ENCODE measurements around the gene OGA.

OGA gene

GRCh38 chr10:101827919-101828600, 9.8 kb upstream of the OGA start:
- Histone ChIP-seq H3K36me3 (ENCODE audit: control insufficient read depth, low read length) (no peaks in the 10 kb centered on the region), H3K9me3 (ENCODE audit: control insufficient read depth, insufficient read depth, low read length) (no peaks in the 10 kb centered on the region), H3K9me2 (replicated peaks; ENCODE audit: control insufficient read depth, low read length) (no peaks in the 10 kb centered on the region), H4K20me1 (ENCODE audit: control insufficient read depth, insufficient read depth, low read depth, low read length) (0 out of 2 replicates have a peak, but pooled peaks cover 3% of the 10 kb centered on the region), H3K4me1 (ENCODE audit: control insufficient read depth, low read length) (peaks cover 31% of the 10 kb centered on the region), H3K79me2 (ENCODE audit: control insufficient read depth, low read length) (no peaks in the 10 kb centered on the region), H3K27me3 (ENCODE audit: control insufficient read depth, low read length) (no peaks in the 10 kb centered on the region), H3K4me2 (ENCODE audit: low read length) (no peak overlapping the region), H3K4me3 (ENCODE audit: low read length) (no peak overlapping the region), H3K27ac (ENCODE audit: low read depth, low read length) (no peak overlapping the region), H3F3A (ENCODE audit: control insufficient read depth, insufficient read depth) (peaks cover 10% of the 10 kb centered on the region)
- no peak for TF ChIP-seq EZH2phosphoT487 (IDR thresholded peaks at IDR 0.05; ENCODE audit: borderline replicate concordance, low read length)
- TF ChIP-seq CTCF (IDR thresholded peaks at IDR 0.05; ENCODE audit: low read depth, low read length, poor library complexity, severe bottlenecking) = no peak

- Histone ChIP-seq H3F3A (ENCODE audit: control insufficient read depth, insufficient read depth) (peaks cover 10% of the 10 kb centered on the region), H3K9me3 (ENCODE audit: control insufficient read depth, insufficient read depth, low read length) (no peaks in the 10 kb centered on the region), H4K20me1 (ENCODE audit: control insufficient read depth, insufficient read depth, low read depth, low read length) (0 out of 2 replicates have a peak, but pooled peaks cover 3% of the 10 kb centered on the region), H3K79me2 (ENCODE audit: control insufficient read depth, low read length) (no peaks in the 10 kb centered on the region), H3K4me3 (ENCODE audit: low read length) (no peak overlapping the region), H3K27ac (ENCODE audit: low read depth, low read length) (no peak overlapping the region), H3K27me3 (ENCODE audit: control insufficient read depth, low read length) (no peaks in the 10 kb centered on the region), H3K4me2 (ENCODE audit: low read length) (no peak overlapping the region), H3K4me1 (ENCODE audit: control insufficient read depth, low read length) (peaks cover 29% of the 10 kb centered on the region), H3K36me3 (ENCODE audit: control insufficient read depth, low read length) (no peaks in the 10 kb centered on the region), H3K9me2 (replicated peaks; ENCODE audit: control insufficient read depth, low read length) (no peaks in the 10 kb centered on the region)
- TF ChIP-seq EZH2phosphoT487 (IDR thresholded peaks at IDR 0.05; ENCODE audit: borderline replicate concordance, low read length) (no peak), CTCF (IDR thresholded peaks at IDR 0.05; ENCODE audit: low read depth, low read length, poor library complexity, severe bottlenecking) (no peak)
Measured at GRCh38 chr10:101826852-101827434, 8.7 kb upstream of the OGA start.

GRCh38 chr10:101824736-101825135, 6.5 kb upstream of the OGA start:
- Histone ChIP-seq H3F3A (ENCODE audit: control insufficient read depth, insufficient read depth) (peaks cover 2% of the 10 kb centered on the region), H3K36me3 (ENCODE audit: control insufficient read depth, low read length) (no peaks in the 10 kb centered on the region), H3K4me1 (ENCODE audit: control insufficient read depth, low read length) (peaks cover 11% of the 10 kb centered on the region), H3K27me3 (ENCODE audit: control insufficient read depth, low read length) (no peaks in the 10 kb centered on the region), H3K4me3 (ENCODE audit: low read length) (no peak overlapping the region), H3K4me2 (ENCODE audit: low read length) (no peak overlapping the region), H3K9me3 (ENCODE audit: control insufficient read depth, insufficient read depth, low read length) (no peaks in the 10 kb centered on the region), H3K9me2 (replicated peaks; ENCODE audit: control insufficient read depth, low read length) (no peaks in the 10 kb centered on the region), H3K27ac (ENCODE audit: low read depth, low read length) (no peak overlapping the region), H3K79me2 (ENCODE audit: control insufficient read depth, low read length) (peaks cover 4% of the 10 kb centered on the region), H4K20me1 (ENCODE audit: control insufficient read depth, insufficient read depth, low read depth, low read length) (0 out of 2 replicates have a peak, but pooled peaks cover 3% of the 10 kb centered on the region)
- TF ChIP-seq CTCF (IDR thresholded peaks at IDR 0.05; ENCODE audit: low read depth, low read length, poor library complexity, severe bottlenecking) (no peak), EZH2phosphoT487 (IDR thresholded peaks at IDR 0.05; ENCODE audit: borderline replicate concordance, low read length) (no peak)

Measured in DOHH2 (cell line).